Mammary epithelial cell (primary cell): ENCODE measurements around the gene CAMKK2.
"Not testable (repeated sequence)": the region's sequence is repeated elsewhere in the genome, so short reads cannot be mapped to it uniquely, and the experiment has no call there.

Experiments used
- EZH2 ChIP-seq: IDR thresholded peaks from 2 replicates; pipeline ENCODE4 v1.6.1; 2012; ENCODE audit warnings: low read length, inconsistent platforms, borderline replicate concordance
- TF ChIP-seq, protein P1 (sequence below), 2 donors: IDR thresholded peaks in 1 of 2; conservative IDR thresholded peaks in 1 of 2; 2 replicates each; pipeline ENCODE4 v1.5.1; 2011 to 2012; ENCODE audit warnings: inconsistent platforms in 2 of 2, low read length in 2 of 2, mild to moderate bottlenecking in 2 of 2, control low read depth in 1 of 2, low read depth in 1 of 2; ENCODE audit not compliant: insufficient read depth in 1 of 2; ENCODE audit errors: extremely low read depth in 1 of 2

DNA sequence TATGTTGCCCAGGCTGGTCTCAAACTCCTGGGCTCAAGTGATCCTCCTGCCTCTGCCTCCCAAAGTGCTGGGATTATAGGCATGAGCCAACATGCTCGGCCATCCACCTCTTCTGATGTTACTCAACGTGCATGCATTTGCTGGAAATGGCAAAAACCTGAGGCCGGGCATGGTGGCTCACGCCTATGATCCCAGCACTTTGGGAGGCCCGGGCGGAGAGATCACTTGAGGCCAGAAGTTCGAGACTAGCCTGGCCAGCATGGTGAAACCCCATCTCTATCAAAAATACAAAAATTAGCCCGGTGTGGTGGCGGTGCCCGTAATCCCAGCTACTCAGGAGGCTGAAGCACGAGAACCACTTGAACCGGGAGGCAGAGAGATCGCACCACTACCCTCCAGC lies 1.9 kb upstream of the CAMKK2 start:
- TF ChIP-seq, protein P1, sequence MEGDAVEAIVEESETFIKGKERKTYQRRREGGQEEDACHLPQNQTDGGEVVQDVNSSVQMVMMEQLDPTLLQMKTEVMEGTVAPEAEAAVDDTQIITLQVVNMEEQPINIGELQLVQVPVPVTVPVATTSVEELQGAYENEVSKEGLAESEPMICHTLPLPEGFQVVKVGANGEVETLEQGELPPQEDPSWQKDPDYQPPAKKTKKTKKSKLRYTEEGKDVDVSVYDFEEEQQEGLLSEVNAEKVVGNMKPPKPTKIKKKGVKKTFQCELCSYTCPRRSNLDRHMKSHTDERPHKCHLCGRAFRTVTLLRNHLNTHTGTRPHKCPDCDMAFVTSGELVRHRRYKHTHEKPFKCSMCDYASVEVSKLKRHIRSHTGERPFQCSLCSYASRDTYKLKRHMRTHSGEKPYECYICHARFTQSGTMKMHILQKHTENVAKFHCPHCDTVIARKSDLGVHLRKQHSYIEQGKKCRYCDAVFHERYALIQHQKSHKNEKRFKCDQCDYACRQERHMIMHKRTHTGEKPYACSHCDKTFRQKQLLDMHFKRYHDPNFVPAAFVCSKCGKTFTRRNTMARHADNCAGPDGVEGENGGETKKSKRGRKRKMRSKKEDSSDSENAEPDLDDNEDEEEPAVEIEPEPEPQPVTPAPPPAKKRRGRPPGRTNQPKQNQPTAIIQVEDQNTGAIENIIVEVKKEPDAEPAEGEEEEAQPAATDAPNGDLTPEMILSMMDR (conservative IDR thresholded peaks at IDR 0.05 in 1 of 2, IDR thresholded peaks at IDR 0.05 in 1 of 2; ENCODE audit: extremely low read depth in 1 of 2, insufficient read depth in 1 of 2, low read depth in 1 of 2, low read length in 2 of 2), result not testable (repeated sequence)
- not testable (repeated sequence) for TF ChIP-seq EZH2
